ENCODE results near the gene DSPP. TPM values are rescaled to one million over a fixed set of nuclear protein-coding genes. Genes with fewer than 3 reads are reported as not detected.

DSPP gene
- total RNA-seq, 1 donor: not detected

DNA sequence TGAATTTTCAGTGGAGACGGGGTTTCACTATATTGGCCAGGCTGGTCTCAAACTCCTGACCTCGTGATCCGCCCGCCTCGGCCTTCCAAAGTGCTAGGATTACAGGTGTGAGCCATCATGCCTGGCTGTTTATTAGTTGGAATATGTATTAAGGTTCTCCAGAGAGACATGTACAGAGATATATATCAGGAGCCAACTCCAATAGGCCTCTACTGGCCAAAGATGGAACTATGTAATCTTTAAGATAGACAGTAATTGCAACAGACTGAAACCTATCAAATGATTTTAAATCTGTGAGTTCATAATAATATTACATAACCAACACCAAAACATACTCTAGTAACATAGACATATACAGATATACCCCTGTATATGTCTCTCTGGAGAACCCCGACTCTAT, 36.0 kb downstream of the DSPP start:
- H3K4me3 ChIP-seq (ENCODE audit: low read depth, low read length): no peak overlapping the region
- TF ChIP-seq, protein P1, sequence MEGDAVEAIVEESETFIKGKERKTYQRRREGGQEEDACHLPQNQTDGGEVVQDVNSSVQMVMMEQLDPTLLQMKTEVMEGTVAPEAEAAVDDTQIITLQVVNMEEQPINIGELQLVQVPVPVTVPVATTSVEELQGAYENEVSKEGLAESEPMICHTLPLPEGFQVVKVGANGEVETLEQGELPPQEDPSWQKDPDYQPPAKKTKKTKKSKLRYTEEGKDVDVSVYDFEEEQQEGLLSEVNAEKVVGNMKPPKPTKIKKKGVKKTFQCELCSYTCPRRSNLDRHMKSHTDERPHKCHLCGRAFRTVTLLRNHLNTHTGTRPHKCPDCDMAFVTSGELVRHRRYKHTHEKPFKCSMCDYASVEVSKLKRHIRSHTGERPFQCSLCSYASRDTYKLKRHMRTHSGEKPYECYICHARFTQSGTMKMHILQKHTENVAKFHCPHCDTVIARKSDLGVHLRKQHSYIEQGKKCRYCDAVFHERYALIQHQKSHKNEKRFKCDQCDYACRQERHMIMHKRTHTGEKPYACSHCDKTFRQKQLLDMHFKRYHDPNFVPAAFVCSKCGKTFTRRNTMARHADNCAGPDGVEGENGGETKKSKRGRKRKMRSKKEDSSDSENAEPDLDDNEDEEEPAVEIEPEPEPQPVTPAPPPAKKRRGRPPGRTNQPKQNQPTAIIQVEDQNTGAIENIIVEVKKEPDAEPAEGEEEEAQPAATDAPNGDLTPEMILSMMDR (IDR thresholded peaks at IDR 0.05; ENCODE audit: insufficient read depth, low read length): peak; percentile 4
- DNase-seq (ENCODE audit: low read depth): no peak

DNA sequence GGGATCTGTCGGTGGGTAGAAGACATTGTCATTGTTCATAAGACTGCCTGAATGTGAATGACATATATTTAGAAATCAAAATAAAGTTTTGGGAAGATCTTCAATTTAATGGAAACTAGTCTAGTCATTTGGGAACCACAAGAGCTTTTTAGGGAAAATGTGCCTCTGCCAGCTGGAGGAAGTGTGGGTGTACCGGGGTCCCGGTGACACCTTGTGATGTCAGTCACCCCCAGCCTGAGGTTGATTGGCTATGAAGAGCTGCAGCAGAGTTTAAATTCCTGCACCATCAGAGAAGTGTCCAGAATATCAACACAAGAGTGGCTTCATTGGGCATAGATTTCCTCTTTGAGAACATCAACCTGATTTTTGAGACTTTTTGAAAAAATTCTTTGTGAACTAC, 41.7 kb downstream of the DSPP start, which contains the start of gene DMP1:
Gene DMP1 (plus strand): TSS at position 301 of the 400 bp plus-strand sequence. CDS start 6,213 bp downstream, outside the sequence.
- no peak for DNase-seq (ENCODE audit: low read depth)
- H3K4me3 ChIP-seq (ENCODE audit: low read depth, low read length): no peak within 1 kb of the TSS
- TF ChIP-seq, protein P1 (IDR thresholded peaks at IDR 0.05; ENCODE audit: insufficient read depth, low read length): no peak

DNA sequence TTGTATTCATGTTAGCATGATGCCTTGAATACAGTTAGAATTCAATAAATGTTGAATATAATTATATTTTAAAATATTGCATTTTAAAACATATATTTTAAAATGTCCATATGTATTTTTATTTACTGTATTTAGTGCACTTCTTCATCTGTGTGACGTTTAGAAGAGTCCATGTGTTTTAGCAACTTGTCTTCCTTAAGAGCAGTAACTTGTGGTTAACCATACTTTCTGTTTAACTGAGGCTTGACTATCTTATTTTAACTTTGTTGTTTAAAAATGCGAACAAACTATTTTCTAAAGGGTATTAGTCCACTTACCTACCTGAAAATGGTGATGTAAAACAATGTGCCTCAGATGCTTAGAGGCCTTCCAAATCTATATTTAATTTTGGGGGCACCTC, 42.6 kb downstream of the DSPP start:
- DNase-seq (ENCODE audit: low read depth): no peak
- H3K4me3 ChIP-seq (ENCODE audit: low read depth, low read length): no peak overlapping the region
- TF ChIP-seq, protein P1 (IDR thresholded peaks at IDR 0.05; ENCODE audit: insufficient read depth, low read length): no peak

DNA sequence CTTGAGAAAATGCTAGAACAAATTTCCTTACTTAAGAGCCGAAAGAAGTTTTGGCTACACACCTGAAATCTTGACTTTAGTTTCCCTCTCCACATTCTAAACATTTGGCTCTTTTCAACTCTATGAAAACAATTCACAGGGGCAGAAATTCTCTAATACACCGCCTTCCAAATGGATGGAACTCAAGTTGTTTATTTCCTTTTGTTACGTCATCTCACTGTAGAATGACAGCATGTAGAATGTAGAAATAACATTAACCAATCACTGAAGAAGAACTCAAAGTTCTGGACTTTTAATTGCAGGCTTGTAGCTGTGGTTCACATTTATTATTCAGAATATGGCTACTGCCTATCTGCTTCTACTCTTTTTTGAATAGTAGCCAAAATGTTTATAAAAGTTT, 43.6 kb downstream of the DSPP start:
- H3K4me3 ChIP-seq (ENCODE audit: low read depth, low read length): no peak overlapping the region
- DNase-seq (ENCODE audit: low read depth): no peak
- TF ChIP-seq, protein P1 (IDR thresholded peaks at IDR 0.05; ENCODE audit: insufficient read depth, low read length): no peak

DNA sequence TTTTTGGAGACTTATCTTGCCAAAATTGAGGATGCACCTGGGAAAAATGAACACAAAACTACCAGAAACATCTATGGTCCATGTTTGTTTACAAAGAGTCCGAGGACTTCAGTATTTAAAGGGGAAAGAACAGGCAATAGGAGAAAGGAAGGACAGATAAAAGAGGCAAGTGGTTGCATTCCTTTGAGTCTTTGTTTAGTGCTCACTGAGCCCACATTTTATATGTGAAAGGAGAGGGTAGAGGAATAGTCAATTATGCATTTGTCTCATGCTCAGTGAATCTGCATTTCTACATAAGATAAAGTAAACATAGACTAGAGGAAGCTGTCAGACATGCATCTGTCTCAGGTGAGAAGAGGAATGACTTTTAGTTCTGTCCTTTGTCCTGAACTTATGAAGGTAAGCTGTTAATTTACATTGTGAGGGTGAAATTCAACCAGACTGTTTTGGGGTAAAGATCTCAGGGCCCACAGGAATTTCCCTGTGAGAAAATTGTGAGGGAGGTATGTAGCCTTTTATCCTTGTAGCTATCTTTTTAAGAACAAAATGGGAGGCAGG, 46.2 kb downstream of the DSPP start:
- no peak overlapping the region for H3K4me3 ChIP-seq (ENCODE audit: low read depth, low read length)
- no peak for DNase-seq (ENCODE audit: low read depth)
- TF ChIP-seq, protein P1 (IDR thresholded peaks at IDR 0.05; ENCODE audit: insufficient read depth, low read length): no peak

DNA sequence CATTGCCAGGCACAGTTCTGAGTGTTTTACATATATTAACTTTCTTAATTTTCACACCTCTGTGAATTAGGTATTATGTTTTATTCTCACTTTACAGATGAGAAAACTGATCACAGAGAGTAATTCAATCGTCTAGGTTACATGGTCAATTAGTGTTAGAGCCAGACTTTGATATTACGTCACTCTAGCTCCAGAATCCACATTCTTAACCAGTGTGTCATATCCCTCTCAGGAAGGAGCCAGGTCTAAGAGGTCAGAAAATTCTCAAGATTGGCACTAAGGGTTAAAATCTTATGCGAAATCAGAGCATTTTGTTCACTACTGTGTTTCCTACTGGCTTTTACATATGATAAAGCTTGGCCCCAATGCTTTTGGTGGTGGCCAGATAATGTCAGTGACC, 49.2 kb downstream of the DSPP start:
- peak; percentile 30 for DNase-seq (ENCODE audit: low read depth)
- TF ChIP-seq, protein P1 (IDR thresholded peaks at IDR 0.05; ENCODE audit: insufficient read depth, low read length): no peak
- H3K4me3 ChIP-seq (ENCODE audit: low read depth, low read length): no peak overlapping the region

All from fibroblast of the aortic adventitia (primary cell).